Endometrium (tissue), 2 donors: Measurements from ENCODE around the gene ACOX1.

Source experiments
- FAIRE-seq: peaks from 2 replicates; lab custom pipeline; 2012; peaks lifted over from hg19 to GRCh38; lab: Jason Lieb, UNC
- donor health status: control.
- donor health status: control.

Gene ACOX1

GRCh38 chr17:75933808-75934207 is 45.2 kb downstream of the ACOX1 start:
- no peak for FAIRE-seq

GRCh38 chr17:75932852-75933251 is 46.1 kb downstream of the ACOX1 start:
- FAIRE-seq, result no peak

- FAIRE-seq, result no peak
Observed at GRCh38 chr17:75931062-75931461, 47.9 kb downstream of the ACOX1 start.

GRCh38 chr17:75927286-75927922 is 51.6 kb downstream of the ACOX1 start:
- FAIRE-seq, result no peak

GRCh38 chr17:75926456-75926855 is 52.5 kb downstream of the ACOX1 start:
- no peak for FAIRE-seq

GRCh38 chr17:75925912-75926311 is 53.1 kb downstream of the ACOX1 start:
- FAIRE-seq, result no peak

GRCh38 chr17:75925103-75925502 is 53.9 kb downstream of the ACOX1 start:
- FAIRE-seq, result no peak

- no peak for FAIRE-seq
Observed at GRCh38 chr17:75922963-75923874, 55.7 kb downstream of the ACOX1 start.

GRCh38 chr17:75922173-75922961 is 56.6 kb downstream of the ACOX1 start:
- FAIRE-seq, result no peak

- FAIRE-seq, result no peak
Observed at GRCh38 chr17:75921596-75921995, 57.4 kb downstream of the ACOX1 start.

- FAIRE-seq, result no peak
Observed at GRCh38 chr17:75920045-75920560, 58.9 kb downstream of the ACOX1 start.

- no peak for FAIRE-seq
Observed at GRCh38 chr17:75919611-75920010, 59.4 kb downstream of the ACOX1 start.

GRCh38 chr17:75917917-75918445 is 61.0 kb downstream of the ACOX1 start:
- FAIRE-seq, result no peak

- no peak for FAIRE-seq
Observed at GRCh38 chr17:75917141-75917916, 61.6 kb downstream of the ACOX1 start.

GRCh38 chr17:75915268-75915667 is 63.7 kb downstream of the ACOX1 start:
- no peak for FAIRE-seq

- no peak for FAIRE-seq
Observed at GRCh38 chr17:75914643-75915267, 64.2 kb downstream of the ACOX1 start.

- FAIRE-seq, result no peak
Observed at GRCh38 chr17:75913537-75914210, 65.3 kb downstream of the ACOX1 start.

GRCh38 chr17:75910699-75911098 is 68.3 kb downstream of the ACOX1 start:
- FAIRE-seq, result no peak

- no peak for FAIRE-seq
Observed at GRCh38 chr17:75909812-75910274, 69.1 kb downstream of the ACOX1 start.
